ENCODE data around the gene ST7L.
"Not testable (repeated sequence)": the region's sequence is repeated elsewhere in the genome, so short reads cannot be mapped to it uniquely, and the experiment has no call there.

Gene ST7L

DNA sequence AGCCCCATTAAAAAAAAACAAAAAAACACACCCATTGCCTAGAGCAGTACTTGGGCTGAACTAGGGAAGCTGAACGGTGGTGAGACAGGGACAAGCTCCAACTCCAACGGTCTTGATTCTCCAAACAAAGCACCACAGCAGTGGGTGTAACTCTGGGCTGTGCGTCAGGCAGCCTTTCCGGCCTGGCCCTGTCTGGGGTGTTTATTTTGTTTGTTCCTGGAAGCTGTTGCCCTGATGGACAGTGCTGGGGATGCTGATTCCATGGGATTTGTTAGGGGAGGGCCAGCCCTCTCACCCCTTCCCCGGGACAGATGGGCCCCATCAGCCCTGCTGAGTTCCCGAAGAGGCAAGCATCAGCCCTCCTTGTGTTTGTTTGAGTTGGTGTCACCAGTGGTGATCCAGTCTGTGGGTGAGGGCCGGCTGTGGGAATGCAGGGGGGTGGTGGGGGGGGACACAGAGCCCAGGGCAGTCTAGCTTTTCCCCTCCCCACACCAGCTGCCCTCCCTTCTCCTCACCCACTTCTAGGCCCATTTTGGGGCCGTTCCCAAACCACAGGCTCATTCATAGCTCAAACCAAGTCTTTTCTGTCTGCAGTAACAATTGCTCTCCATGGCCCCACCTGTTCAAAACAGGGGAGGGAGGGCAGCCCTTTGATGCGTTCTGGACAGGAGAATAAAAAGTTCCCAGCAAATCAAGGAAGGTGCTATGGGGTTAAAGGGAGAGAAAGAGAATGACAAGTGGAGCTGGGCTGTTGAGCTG, 105.7 kb downstream of the ST7L start:
- no peak for DNase-seq

DNA sequence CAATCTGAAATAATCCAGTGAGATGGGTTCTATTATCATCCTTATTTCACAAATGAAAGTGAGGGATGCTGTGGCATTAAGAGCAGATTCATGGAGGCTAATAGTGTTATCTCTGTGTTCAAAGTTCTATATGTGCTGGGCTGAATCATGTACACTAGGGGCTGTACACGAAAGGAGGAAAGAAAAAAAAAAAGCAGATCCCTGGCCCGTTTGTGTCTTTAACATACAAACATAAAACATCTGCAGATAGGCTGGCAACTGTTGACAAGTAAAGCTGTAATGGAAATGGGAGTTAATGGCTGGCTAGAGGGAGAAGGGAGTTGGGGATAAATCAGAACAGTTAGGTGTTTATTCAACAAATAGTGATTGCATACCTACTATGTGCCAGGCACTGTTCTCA, 107.0 kb downstream of the ST7L start:
- no peak for DNase-seq

DNA sequence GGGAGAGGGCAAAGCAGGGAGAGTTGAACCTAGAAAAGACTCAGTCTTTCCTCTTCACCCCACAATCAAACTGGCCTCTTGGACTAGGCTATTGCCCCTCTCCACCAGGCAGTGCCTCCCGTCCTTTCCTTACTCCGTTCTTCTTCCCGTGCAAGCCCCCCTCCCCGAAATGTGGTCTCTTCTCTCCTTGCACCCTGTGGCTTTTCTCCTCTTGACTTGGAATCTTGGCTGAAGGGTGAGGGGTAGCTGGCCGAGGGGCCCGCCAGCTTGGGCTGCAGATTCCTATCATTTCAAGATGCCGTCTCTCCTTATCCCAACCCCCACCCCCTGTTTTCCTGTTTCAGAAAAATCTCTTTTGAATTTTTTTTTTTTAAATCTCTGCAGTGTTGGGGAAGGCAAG, 108.6 kb downstream of the ST7L start:
- no peak for DNase-seq

DNA sequence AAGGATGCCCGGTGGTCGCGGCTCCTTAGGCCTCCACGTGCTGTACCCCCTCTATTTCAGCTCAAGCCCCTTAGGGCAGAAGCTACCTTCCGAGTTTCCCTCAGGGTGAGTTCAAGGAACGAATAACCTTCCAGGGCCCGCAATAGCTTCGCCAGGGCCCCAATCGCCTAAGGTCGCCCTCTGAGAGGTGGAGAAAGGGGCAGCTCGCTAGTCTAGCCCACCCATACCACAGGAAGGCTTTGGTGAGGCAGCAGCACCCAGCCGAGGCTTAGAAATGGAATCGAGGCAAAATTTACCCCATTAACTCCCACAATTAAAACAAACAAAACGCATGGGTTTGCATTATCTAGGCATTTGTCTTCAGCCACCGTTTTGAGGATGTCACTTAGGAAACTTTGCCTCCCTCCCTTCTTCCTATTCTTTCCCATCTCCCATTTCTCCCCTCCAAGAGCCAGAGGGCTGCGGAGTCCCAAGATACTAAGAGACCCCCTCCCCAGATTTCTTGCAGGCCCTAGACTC, 109.2 kb downstream of the ST7L start:
- no peak for DNase-seq

DNA sequence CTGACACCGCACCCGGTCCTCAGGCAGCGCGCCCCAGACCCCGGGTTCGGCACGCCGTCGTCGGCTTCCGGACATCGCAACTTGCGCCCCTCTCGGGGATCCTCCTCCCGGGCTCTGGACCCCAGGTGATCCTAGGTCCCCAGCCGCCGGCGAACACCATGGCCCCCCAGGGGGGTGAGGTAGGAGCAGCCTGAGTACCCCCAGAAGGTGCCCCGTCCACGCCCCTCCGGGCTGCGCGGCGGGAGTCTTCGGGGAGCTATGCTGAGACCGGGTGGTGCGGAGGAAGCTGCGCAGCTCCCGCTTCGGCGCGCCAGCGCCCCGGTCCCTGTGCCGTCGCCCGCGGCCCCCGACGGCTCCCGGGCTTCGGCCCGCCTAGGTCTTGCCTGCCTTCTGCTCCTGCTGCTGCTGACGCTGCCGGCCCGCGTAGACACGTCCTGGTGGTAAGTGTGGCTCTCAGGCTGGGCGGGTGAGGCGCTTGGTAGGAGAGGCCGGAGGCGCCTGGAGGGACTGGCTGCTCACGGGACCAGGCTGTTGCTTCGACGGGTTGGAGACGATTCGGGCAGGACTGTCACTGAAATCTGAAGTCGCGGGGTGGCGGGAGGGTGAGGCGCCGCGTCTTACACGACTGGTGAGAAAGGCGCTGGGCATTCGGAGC, 109.8 kb downstream of the ST7L start:
- DNase-seq = no peak

DNA sequence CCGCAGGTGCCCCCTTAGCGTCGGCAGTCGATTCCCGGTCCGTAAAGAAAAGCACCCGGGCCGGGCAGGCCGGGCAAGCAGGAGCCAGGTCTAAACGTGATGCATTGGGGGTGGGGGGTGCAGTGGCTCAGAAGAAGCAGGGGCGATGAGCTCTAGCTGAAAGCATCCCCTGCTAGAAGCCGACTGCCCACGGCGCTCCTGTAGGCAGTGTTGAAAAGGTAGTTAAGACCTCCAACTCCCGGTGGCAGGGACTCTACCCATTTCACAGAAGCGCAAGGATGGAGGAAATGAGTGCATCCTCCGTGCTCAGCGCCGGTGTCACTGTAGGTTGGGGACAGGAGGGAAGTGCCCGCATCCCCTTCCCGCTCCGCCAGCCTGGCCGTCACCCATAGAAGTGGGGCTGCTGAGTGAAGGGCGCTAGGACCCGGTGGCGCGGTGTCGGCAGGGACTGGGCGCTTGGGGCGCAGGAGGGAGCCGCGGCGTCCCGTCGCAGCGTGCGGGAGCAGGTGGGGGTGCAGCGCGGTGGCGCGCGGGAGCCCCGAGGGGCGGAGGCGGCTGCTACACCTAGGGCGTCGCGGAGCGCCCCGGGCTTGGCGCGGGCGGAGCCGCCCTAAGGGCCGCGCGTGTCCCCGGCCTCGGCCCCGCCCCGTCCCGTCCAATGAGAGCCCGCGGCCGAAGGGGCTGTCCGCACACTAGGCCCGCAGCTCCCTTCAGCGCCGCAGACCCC, 110.5 kb downstream of the ST7L start, which contains the start of gene WNT2B:
WNT2B (plus strand) TSS at position 688 of the 727 bp plus-strand sequence. CDS start 298 bp downstream, outside the sequence.
- no peak for DNase-seq

DNA sequence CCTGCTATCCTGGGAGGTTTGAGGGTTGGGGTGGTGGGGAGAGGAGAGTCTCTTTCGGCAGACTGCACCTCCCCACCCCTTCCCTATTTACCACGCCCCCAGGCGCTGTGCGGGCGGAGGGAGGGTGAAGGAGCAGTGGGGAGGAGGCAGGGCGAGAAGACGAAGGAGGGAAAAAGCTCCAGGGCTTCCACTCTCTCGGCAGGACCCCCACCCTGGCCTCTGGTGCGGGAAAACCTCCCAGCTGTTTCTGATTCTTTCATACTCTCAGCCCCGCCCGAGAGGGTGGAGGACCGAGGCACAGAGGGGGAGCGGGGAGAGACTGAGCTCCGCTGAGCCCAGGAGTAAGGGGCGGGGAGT, 111.0 kb downstream of the ST7L start:
- no peak for DNase-seq

DNA sequence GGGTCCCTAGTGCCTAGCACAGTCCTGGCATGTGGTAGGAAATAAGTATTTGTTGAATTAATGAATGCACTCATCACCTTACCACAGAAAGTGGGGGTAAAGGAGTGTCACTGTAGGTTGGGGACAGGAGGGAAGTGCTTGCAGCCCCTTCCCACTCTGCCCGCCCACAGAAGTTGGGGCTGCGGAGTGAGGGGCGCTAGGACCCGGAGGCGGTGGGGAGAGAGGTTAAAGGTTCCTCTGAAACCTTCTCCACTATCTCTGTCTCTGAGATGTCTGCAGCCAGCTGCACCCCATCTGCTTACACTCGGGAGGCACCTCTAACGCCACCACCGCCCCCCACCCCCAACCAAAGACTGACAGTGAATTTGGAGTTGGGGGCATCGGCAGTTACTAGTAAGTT, 111.6 kb downstream of the ST7L start:
- DNase-seq = no peak

DNA sequence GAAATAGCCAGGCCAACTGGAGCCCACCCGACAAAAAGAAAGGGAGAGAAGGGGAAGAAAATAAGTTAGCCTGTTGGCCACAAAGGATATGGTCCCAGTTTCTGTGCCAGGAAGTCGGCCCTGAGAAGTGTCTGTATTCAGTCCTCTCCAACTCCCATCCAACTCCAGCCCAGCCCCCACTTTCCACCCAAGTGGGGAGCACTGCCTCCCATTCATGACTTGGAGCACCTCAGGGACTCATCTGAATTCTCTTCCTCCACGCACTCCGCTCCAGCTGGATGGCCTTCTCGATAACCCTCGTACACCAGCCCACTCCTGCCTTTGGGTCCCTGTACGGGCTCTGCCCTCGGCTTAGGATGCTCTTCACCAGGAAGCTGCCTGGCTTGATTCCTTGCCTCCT, 112.2 kb downstream of the ST7L start:
- DNase-seq = no peak

DNA sequence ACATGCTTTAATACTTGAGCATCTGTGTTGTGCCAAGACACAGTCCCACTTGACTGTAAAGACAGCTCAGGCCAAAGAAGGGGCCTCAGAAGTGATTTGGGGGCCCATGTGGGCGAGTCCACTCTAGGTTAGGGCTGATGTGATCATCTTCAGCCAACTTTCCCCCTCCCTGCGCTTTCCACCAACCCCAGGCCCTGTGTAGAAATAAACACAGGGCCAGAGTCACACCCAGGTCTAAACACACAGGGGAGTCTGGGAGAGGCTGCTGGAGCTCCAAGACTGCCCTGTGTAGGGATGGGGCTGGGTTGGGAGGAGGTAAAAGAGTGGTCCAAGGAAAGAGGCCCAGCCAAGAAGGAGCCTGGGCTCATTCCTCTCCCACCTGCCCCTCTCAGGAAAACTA, 112.6 kb downstream of the ST7L start:
- DNase-seq = no peak

DNA sequence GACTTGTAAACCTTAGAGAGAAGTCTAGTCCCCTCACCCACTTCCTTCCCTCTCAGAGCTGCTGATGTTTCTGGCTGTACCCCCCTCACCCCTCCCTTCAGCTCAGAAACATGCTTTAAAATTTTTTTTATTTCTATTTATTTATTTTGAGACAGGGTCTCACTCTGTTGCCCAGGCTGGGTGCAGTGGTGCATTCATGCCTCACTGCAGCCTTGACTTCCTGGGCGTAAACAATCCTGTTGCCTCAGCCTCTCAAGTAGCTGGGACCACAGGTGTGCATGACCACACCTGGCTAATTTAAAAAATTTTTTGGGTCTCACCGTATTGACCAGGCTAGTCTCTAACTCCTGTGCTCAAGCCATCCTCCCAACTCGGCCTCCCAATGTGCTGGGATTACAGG, 113.1 kb downstream of the ST7L start:
- DNase-seq = no peak

DNA sequence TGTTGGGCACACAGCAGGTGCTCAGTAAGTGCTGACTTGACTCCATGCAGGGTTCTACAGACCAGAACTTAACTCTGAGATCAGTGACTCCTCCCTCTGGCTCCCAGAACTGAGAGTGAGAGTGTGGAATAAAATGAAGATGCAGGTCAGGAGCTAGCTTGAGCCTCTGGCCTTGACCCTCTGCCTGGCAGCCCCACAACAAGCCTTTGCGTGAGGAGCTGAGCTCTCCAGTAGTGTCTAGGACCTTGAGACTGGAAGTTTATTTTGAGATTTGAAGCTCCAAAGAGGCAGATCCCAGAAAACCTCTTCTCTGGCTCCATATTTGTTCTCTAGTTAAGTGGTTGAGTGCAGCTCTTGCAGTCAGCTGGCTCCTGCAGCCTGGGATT, 113.5 kb downstream of the ST7L start:
- DNase-seq = no peak

DNA sequence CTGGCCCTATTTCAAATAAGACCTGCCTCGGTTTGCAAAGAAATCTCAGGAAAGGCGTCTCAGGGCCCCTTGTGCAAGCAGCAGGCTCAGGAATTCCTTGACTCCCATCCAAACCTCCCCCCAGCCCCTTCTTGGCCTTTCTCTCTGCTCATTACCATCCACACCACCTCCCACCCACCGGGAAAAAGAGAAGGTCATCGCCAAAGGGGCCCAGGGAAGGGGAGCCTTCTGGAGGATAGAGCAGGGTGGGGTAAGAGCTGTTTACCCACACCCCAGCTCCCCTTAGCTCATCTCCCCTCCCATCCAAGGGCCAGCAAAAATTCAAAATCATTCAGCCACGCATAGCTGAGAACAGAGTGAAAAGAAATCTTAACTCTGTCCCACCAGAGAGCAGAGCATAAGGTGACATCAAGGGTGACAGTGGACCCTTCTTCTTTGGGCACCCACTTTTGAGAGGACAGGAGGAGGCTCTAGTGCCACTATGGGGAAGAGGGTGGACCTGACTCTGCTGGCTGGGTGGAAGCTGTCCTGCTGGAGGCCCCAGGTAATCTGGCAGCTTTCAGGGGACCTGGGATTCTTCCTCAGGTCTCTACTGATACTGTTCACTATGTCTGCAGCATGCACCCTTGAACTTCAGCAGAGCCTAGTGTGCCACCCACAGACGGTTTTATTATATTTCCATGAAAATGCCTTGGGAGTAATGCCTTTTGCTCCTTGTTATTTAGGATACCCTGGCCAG, 114.1 kb downstream of the ST7L start:
- no peak for DNase-seq

DNA sequence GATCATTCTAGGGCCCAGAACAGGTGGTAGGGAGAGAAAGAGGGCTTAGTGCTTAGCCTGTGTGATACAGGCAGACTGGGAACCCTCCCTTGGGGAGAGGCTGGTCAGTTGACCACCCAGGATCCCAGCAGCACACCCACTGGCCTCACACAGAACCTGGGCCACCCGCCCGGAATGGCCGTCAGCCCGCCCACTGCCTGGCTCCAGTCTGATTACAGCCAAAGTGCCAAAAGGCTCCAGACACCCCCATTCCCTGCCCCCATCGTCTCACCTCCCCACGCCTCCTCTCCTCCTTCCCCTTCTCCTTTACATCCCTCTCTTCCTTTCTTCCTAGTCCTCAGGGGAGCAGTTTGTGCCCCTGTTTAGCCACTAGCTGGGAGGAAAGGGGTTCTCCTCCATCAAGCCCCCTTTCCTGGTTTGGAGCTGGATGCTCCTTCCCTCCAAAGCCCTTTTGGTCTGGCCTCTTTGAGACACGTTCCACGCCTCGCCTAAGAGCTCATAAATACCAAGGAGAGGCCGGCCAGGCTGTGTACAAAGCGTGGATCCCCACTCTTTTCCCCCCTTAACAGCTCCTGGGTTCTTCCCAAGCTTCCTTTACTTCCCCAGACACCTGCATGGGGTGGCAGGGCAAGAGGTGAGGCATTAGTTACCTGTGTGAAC, 114.8 kb downstream of the ST7L start:
- DNase-seq = no peak

DNA sequence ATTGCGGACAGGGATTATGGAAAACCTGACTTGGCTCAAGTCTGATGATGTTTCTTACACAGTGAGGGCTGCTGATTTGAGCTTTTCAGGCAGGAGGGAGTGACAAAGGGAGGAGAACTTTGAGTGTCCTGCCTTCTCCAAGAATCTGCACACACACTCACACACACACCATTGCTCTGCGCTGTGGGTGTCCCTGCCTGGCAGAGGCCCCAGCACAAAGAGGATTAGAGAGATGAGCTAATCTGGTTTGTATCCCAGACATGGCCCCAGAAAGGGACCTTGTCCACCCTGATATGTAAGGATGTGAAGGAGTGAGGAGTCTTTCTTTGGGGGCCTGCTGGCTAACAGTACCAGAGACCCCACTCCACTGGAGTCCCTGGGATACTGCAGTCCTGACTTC, 116.1 kb downstream of the ST7L start:
- no peak for DNase-seq

DNA sequence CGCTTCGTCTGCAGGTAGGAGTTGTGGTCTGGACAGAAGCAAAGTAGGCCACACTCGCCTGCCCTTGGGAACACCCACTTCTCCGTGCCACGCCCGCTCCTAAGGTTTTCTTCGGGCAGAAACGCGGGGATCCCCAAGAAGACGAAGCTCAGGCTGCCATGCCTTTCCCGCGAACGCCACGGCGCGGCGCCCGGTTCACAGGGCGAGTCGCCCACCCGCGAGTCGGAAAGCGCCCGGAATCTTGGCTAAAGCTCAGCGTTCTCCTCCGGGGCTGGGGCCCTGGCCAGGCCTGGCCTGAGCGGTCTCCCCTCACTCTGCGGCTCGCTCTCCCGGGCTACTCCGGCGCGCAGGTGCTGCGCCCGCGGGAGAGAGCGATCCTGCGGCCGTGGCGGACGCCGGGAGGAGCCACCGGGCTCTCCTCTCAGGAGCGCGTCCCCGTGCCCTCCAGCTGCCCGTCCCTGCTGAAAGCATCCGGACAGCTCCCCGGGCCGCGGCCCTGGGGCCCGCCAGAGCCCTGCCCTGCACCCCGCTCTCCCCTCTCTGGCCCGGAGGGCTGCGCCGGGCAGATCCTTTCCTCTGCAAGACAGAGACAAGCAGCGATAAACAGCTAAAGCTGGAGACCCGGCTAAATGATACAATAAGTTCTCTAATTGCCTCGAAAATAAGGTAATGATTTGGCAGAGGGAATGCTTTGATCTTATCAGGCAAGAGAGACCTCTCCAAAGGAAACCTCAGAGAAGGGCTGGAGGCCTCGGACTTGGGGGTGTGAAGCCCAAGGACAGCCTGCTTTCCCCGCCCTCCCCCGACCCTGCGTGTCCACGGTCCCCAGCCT, 116.9 kb downstream of the ST7L start:
- peak in 1 of 2 experiments; percentile 16 for DNase-seq

DNA sequence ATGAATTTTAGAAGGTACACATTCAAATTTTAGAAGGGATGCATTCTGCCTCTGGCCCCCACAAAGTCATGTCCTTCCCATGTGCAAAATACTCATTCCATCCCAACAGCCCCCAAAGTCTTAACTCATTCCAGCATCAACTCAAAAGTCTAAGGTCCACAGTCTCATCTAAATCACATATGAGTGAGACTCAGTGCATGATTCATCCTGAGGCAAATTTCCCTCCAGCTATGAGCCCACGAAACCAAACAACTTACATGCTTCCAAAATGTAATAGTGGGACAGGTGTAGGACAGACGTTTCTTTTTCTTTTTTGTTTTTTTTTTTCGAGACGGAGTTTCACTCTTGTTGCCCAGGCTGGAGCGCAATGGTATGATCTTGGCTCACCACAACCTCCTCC, 122.7 kb downstream of the ST7L start:
- no peak for DNase-seq

DNA sequence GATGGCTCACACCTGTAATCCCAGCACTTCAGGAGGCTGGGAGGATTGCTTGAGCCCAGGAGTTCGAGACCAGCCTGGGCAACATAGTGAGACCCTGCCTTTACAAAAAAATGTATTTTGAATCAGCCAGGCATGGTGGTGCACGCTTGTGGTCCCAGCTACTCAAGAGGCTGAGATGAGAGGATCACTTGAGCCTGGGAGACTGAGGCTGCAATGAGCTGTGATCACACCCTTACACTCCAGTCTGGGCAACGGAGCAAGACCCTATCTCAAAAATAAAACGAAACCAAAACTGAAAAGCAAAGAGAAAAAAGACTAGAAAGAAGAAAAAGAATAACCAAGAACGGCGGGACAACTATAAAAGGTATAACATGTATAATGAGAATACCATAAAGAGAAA, 125.6 kb downstream of the ST7L start:
- DNase-seq = no peak

DNA sequence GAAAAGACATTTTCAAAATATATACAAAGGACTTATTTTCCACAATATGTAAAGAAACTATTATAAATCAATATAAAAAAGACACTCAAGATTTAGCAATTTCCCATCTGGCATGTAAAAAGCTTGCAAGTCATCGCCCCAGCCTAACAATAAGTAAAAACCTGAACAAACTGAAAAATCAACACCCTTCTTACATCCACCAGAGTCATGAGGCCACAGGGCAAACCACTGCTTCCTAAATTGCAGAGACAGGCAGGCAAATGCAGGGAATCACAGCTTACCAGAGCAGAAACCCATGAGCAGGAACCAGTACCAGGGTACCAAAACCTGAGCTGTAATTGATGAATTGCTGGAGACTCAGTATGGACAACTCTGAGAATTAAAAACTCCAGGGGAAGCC, 126.9 kb downstream of the ST7L start:
- DNase-seq = no peak

DNA sequence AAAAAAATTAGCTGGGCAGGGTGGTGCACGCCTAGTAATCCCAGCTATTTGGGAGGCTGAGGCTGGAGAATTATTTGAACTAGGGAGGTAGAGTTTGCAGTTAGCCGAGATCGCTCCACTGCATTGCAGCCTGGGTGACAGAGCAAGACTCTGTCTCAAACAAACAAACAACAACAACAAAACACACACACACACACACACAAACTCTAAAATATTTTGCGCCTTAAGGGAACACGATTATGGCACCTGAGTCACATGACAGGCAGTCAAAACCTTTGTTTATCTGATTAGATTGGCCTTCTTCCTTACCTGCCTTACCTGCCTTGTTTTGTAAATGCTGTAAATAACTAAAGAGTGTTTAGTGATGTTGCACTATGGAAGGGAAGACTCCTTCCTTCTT, 130.8 kb downstream of the ST7L start:
- no peak for DNase-seq

DNA sequence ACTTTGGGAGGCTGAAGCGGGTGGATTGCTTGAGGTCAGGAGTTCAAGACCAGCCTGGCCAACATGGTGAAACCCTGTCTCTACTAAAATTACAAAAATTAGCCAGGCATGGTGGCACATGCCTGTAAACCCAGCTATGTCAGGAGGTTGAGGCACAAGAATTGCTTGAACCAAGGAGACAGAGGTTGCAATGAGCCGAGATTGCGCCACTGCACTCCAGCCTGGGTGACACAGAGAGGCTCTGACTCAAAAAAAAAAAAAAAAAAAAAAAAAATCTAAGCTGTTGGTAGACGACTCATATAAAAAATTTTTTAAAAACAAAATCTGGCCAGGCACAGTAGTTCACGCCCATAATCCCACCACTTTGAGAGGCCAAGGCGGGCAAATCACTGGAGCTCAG, 131.3 kb downstream of the ST7L start:
- not testable (repeated sequence) for DNase-seq

DNA sequence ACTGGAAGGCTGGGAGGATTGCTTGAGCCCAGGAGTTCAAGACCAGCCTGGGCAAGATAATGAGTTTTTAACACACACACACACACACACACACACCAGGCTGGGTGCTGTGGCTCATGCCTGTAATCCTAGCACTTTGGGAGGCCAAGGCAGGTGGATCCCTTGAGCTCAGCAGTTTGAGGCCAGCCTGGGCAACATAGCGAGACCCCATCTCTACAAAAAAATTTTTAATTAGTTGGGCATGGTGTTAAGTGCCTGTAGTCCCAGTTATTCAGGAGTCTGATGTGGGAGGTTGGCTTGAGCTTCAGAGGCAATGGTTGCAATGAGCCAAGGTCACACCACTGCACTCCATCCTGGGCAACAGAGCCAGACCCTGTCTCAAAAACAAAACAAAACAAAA, 132.9 kb downstream of the ST7L start:
- not testable (repeated sequence) for DNase-seq

All from NCI-H187 (cell line).